ENCODE measurements around the gene TRIM54.
"Not testable (repeated sequence)": the region's sequence is repeated elsewhere in the genome, so short reads cannot be mapped to it uniquely, and the experiment has no call there.

Gene TRIM54

GRCh38 chr2:27315122-27315521 lies 32.9 kb downstream of the TRIM54 start:
- FAIRE-seq, result no peak

- no peak for FAIRE-seq
These were observed 34.6 kb downstream of the TRIM54 start for GRCh38 chr2:27316655-27317412.

DNA sequence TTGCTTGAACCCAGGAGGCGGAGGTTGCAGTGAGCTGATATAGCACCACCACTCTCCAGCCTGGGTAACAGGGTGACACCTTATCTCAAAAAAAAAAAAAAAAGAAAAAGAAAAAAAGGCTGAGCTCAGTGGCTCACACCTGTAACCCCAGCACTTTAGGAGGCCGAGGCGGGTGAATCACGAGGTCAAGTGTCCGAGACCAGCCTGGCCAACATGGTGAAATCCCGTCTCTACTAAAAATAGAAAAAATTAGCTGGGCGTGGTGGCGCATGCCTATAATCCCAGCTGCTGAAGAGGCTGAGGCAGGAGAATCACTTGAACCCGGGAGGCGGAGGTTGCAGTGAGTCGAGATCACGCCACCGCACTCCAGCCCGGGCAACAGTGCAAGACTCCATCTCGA lies 37.6 kb downstream of the TRIM54 start:
- FAIRE-seq, result not testable (repeated sequence)

DNA sequence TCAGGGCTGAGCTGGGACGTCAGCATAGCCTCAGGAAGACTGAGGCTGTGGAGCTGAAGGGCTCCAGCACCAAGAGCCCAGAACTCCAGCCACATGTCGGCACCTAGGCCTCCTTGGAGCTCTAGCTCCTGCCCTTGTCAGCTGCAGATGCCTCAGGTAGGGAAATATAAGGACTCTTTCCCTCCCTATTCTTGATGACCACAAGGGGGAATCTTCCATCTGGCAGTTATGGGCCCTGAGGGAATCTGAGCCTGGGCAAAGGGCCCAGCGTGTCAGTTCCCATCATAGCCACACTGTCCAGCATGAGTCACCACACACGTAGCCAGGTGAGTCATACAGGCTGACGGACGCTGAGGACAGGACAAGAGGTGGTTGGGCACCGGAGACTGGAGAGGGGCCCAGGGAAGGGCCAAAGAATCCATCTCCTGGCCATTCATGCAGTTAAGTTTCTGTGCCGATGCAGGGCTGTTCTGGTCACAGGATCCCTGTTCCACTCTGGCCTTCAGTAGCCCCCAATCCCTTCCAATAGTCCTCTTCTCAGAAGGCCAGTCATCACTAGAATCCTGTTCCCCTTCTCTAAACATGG lies 38.8 kb downstream of the TRIM54 start:
- no peak for FAIRE-seq

GRCh38 chr2:27322301-27322765 lies 40.1 kb downstream of the TRIM54 start:
- no peak for FAIRE-seq

- no peak for FAIRE-seq
These were observed 40.8 kb downstream of the TRIM54 start, which contains the start of gene MPV17 for GRCh38 chr2:27322766-27323595. Gene MPV17, minus strand, starts transcription at chr2:27323097. Its CDS starts 580 bp downstream, at chr2:27322517.

- no peak for FAIRE-seq
These were observed 41.5 kb downstream of the TRIM54 start for GRCh38 chr2:27323596-27324285.

DNA sequence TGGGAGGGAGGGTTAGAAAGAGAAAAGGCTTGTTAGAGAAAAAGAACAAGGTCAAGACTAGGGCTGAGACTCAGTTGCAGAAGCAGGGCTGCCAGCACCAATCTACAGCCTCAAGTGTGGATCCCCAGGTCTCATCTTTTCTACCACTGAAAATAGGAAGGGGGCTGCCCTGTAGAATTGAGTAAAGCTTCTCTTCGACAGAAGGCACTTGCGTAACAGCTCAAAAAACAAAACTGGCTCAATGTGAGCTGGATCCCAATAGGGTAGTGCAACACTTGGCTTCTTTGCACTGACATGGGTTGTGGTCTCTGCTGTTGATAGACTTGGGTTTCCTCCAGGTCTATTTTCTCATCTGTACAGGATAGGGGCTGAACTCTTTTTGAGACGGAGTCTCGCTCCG lies 42.5 kb downstream of the TRIM54 start:
- FAIRE-seq, result no peak

DNA sequence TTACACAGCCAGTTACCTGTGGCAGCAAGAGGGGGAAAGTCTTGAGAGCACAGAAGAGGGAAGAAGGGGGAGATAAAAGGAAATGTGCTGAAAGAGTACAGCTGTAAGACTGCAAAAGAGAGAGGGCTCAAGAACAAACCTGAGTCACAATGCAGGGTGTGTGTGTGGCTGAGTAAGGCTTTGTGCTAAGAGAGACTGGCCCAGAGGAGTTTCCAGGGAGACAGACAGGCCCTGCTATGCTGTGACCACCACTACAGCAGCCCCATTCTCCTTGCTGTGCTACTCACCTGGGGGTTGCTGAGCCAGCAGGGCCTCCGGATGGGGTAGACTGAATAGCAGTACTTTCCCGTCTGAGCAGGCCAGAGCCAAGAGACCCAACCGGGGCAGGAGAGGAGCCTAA lies 53.1 kb downstream of the TRIM54 start:
- no peak for FAIRE-seq

DNA sequence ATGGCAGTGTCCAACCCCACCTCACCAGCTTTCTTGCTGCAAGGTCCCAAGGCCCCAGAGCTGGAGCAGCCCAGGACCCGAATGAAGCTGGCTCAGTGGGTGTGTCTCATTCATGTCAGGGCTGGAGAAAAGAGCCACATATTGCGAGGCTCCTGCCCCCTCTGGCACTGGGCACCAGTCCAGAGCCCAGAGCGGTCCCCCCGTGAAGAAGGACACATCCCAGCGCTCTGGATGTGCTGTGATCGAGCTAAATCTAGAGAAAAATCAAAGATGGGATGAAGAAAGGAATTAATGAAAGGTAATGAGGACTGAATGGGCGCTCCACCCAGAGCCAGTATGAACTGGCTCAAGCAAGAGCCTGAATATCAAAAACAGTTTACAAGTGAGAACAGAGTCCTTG lies 53.9 kb downstream of the TRIM54 start:
- no peak for FAIRE-seq

- no peak for FAIRE-seq
These were observed 65.4 kb downstream of the TRIM54 start for GRCh38 chr2:27347641-27348040.

DNA sequence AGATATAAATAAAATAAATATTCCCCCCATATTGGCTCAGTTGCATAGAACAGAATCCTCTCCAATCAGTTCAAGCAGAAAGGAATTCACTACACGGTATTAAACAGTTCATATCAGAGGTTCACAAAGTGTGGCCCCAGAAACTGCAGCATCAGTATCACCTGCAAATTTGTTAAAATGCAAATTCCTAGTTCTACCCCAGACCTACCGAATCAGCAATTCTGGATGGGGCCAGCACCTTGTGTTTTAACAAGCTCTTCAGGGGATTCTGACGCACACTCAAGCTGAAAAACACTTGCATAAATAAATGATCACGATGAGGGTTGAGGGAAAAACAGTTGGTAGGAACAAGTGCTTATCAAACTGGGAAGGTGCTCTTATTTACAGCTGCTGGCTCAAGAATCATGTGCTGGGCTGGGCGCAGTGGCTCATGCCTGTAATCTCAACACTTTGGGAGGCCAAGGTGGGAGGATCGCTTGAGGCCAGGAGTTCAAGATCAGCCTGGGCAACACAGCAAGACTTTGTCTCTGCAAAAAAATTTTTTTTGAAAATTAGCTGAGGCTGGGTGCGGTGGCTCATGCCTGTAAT lies 68.0 kb downstream of the TRIM54 start:
- no peak for FAIRE-seq

GRCh38 chr2:27351802-27352598 lies 69.8 kb downstream of the TRIM54 start:
- FAIRE-seq, result no peak

DNA sequence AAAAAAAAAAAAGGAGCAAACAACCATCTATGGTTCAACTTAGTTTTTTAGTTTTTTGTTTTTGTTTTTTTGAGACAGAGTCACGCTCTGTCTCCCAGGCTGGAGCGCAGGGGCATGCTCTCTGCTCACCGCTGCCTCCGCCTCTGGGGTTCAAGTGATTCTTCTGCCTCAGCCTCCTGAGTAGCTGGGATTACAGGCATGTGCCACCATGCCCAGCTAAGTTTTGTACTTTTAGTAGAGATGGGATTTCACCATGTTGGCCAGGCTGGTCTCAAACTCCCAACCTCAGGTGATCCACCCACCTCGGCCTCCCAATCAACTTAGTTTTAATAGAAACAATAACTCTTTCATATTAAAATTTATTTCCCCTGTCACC lies 71.1 kb downstream of the TRIM54 start:
- FAIRE-seq, result not testable (repeated sequence)

DNA sequence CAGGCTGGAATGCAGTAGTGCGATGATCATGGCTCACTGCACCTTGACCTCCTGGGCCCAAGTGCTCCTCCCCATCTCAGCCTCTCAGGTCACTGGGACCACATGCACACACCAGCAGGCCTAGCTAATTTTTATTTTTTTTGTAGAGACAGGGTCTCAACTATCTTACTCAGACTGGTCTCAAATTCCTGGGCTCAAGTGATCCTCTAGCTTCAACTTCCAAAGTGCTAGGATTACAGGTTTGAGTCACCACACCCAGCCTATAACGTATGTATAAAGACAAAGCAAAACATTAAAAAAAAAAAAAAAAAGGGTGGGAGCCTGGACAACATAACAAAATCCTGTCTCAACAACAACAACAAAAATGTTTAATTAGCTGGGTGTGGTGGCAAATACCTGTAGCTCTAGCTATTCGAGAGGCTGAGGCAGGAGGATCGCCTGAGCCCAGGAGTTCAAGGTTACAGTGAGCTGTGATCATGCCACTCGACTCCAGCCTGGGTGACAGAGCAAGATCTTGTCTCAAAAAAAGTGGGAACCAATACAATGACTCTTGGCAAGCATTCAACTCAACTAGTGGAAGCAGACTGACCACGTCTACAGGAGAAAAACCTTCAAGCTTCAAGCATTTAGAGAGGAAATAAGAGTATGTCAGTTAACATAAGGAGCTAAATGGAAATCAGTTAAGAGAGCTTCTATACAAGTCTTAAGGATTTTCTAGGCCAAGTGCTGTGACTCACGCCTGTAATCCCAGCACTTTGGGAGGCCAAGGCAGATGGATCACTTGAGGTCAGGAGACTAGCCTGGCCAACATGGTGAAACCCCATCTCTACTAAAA lies 71.8 kb downstream of the TRIM54 start:
- FAIRE-seq, result no peak

DNA sequence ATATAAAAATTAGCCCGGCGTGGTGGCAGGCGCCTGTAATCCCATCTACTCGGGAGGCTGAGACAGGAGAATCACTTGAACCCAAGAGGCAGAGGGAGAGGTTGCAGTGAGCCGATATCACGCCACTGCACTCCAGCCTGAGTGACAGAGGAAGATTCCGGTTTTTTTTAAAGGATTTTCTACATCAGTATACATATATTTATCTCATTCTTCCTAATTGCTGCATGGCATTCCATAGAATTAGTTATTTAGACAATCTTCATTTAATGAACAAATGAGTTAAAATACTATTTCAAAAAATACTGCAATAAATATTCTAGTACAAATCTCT lies 72.3 kb downstream of the TRIM54 start:
- FAIRE-seq, result no peak

GRCh38 chr2:27356056-27356381 lies 73.8 kb downstream of the TRIM54 start:
- FAIRE-seq, result no peak

DNA sequence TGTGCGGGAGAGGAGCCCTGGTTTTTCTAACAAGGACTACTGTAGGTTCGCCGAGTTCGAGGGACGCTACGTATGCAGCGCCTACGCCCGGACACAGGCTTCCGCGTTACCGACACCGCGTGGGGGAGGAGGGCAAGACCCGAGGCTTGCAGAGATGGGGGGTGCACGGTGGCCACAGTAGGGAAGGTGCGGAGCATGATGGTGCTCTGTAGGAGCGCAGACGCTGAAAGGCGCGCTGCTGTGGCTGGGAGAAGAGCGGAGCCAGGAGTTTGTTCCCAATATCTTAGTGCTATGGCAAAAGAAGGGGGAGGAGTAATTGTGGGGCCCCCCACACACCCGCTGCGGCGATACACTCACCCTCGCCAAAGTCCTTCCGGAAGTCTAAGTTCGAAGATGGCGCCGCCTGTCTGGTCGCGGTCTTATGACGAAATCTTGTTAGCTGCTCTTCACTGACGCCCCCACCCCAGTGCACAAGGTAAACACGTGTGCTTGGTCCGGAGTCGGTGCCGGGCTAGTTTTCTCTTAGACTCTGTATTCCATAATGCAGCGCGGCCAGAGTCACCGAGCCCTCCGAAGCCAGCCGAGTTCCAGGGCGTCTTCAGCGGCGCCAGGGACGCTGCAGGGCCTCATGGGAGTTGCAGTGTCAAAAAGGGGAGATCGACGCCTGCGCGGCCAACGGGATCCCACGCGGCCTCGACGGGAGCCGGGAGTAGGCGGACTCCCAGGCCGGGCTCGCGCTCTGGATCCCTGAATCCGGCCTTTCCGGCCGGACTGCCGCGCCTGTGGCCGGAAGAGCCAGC lies 74.4 kb downstream of the TRIM54 start, which contains the start of gene GTF3C2:
GTF3C2 (minus strand) TSS at position 383 of the 800 bp plus-strand sequence. CDS start 13,210 bp downstream, outside the sequence.
- peak; percentile 86 for FAIRE-seq

Measured in A204.1 (cell line).